ENCODE data around the gene DTX4.
A peak's percentile ranks its signal among the peaks of the same experiment; 100 is the strongest.

The DTX4 gene

GRCh38 chr11:59184691-59185339 is 12.9 kb downstream of the DTX4 start:
- no peak for DNase-seq (ENCODE audit: low read depth)
- no peak overlapping the region for H3K4me3 ChIP-seq (ENCODE audit: low read depth, low read length)
- TF ChIP-seq CTCF (IDR thresholded peaks at IDR 0.05; ENCODE audit: insufficient read depth, low read depth, low read length, missing control alignments), result no peak

- no peak overlapping the region for H3K4me3 ChIP-seq (ENCODE audit: low read depth, low read length)
- DNase-seq (ENCODE audit: low read depth), result no peak
- TF ChIP-seq CTCF (IDR thresholded peaks at IDR 0.05; ENCODE audit: insufficient read depth, low read depth, low read length, missing control alignments), result no peak
Measured at GRCh38 chr11:59185386-59185945, 13.5 kb downstream of the DTX4 start.

GRCh38 chr11:59186130-59186594 is 14.2 kb downstream of the DTX4 start:
- TF ChIP-seq CTCF (IDR thresholded peaks at IDR 0.05; ENCODE audit: insufficient read depth, low read depth, low read length, missing control alignments), result peak; percentile 84
- no peak overlapping the region for H3K4me3 ChIP-seq (ENCODE audit: low read depth, low read length)
- DNase-seq (ENCODE audit: low read depth), result peak; percentile 72

DNA sequence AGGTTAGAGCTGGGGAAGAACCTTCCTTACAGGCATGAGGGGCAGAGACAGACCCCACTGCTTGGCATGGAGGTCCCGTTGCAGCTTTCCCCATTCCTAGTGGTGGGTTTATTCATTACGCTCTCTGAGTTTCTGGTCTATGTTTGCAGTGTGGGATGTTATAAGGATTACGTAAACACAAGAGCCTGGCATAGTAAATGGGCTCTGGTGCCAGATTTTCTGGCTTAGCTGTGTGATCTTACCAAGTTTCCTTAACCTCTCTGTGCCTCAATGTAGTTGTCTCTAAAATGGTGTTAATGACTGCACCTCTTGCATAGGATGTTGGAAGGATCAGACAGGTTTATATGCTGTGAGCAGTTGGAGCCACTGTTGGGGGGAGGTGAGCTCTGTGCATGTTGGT is 15.1 kb downstream of the DTX4 start:
- DNase-seq (ENCODE audit: low read depth), result no peak
- TF ChIP-seq CTCF (IDR thresholded peaks at IDR 0.05; ENCODE audit: insufficient read depth, low read depth, low read length, missing control alignments), result no peak

GRCh38 chr11:59187587-59187986 is 15.7 kb downstream of the DTX4 start:
- no peak overlapping the region for H3K4me3 ChIP-seq (ENCODE audit: low read depth, low read length)
- DNase-seq (ENCODE audit: low read depth), result no peak
- TF ChIP-seq CTCF (IDR thresholded peaks at IDR 0.05; ENCODE audit: insufficient read depth, low read depth, low read length, missing control alignments), result no peak

More for the DNA sequence above, 15.1 kb downstream of the DTX4 start:
- no peak overlapping the region for H3K4me3 ChIP-seq (ENCODE audit: low read depth, low read length)

DNA sequence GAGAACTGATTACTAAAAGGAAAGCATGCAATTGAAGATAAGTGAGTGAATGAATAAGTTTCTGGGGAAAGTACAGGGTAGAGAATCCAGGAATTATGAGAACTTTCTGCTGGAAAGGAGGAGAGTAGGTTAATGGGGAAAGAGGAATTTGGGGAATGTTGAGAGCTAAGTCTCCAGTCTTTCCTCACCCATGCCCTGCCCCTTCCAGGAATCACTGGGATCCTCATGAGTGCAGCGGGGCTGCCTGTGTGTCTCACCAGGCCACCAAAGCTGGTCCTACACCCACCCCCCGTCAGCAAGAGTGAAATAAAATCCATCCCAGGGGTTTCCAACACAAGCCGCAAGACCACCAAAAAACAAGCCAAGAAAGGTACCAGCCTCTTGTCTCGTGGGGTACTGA is 17.0 kb downstream of the DTX4 start:
- TF ChIP-seq CTCF (IDR thresholded peaks at IDR 0.05; ENCODE audit: insufficient read depth, low read depth, low read length, missing control alignments), result no peak
- DNase-seq (ENCODE audit: low read depth), result no peak
- no peak overlapping the region for H3K4me3 ChIP-seq (ENCODE audit: low read depth, low read length)

DNA sequence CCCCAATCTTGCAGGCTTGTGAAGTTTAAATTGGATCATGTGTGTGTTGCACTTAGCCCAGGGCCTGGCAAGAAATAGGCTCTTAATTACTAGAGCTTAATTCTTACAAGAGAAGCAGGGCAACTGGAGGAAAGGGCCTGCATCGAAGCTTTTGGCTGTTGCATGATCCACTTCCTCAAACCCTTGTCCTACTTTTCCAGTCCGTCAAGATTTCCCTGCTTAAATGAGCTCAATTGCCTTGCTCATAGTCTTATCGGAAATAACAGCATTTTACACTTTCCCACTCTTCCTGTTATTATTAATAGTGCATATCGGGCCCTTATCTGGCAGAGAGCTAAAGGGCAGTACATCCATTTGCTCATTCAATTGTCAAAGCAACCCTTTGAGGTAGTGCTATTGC is 18.1 kb downstream of the DTX4 start:
- no peak for DNase-seq (ENCODE audit: low read depth)
- no peak for TF ChIP-seq CTCF (IDR thresholded peaks at IDR 0.05; ENCODE audit: insufficient read depth, low read depth, low read length, missing control alignments)
- H3K4me3 ChIP-seq (ENCODE audit: low read depth, low read length), result no peak overlapping the region

Measured in GM12865 (cell line).